Large intestine (tissue), 3 donors: ENCODE results near the gene HPS3. TPM values are rescaled to one million over a fixed set of nuclear protein-coding genes. Genes with fewer than 3 reads are reported as not detected.
"Not testable (repeated sequence)": the region's sequence is repeated elsewhere in the genome, so short reads cannot be mapped to it uniquely, and the experiment has no call there.

Source experiments
- DNase-seq, 2 donors: peaks; one replicate each; pipeline versions ENCODE4 v3.0.0 to v3.0.0-alpha.2; 2013
- H3K27ac ChIP-seq: one replicate; pipeline ENCODE4 v1.5.1; 2013; ENCODE audit warnings: low read length
- H3K27me3 ChIP-seq: 2 replicates; pipeline ENCODE4 v1.6.1; 2013; ENCODE audit warnings: low read length; ENCODE audit not compliant: control insufficient read depth, insufficient read depth
- H3K36me3 ChIP-seq: 2 replicates; pipeline ENCODE4 v1.6.1; 2013; ENCODE audit warnings: low read length; ENCODE audit not compliant: control insufficient read depth, insufficient read depth
- H3K4me1 ChIP-seq: one replicate; pipeline ENCODE4 v1.6.1; 2013; ENCODE audit warnings: low read length; ENCODE audit not compliant: control insufficient read depth, insufficient read depth
- H3K4me3 ChIP-seq: one replicate; pipeline ENCODE4 v1.5.1; 2013; ENCODE audit warnings: low read length
- H3K9me3 ChIP-seq: one replicate; pipeline ENCODE4 v1.6.1; 2013; ENCODE audit warnings: mild to moderate bottlenecking, low read depth, low read length, moderate library complexity; ENCODE audit not compliant: control insufficient read depth
- WGBS: methylation state at CpG from one replicate; pipeline ENCODE4 v1.1.5; 2013; ENCODE audit warnings: low lambda C conversion rate; ENCODE audit not compliant: insufficient coverage; 5-methylcytosine and 5-hydroxymethylcytosine counted together
- polyA plus RNA-seq: library from polyadenylated mRNA; unstranded; fragments of 120-200 nt; gene quantifications from one replicate; pipeline ENCODE4 v1.2.1, GENCODE V29; 2013

The HPS3 gene
- polyA plus RNA-seq, 1 donor = 30.9 TPM

GRCh38 chr3:149090461-149090860, 39.0 kb upstream of the HPS3 start:
- H3K36me3 ChIP-seq = no peaks in the 10 kb centered on the region
- no peak overlapping the region for H3K27ac ChIP-seq
- no peaks in the 10 kb centered on the region for H3K27me3 ChIP-seq
- H3K4me3 ChIP-seq = no peak overlapping the region
- no peak for DNase-seq
- peaks cover 3% of the 10 kb centered on the region for H3K4me1 ChIP-seq
- peaks cover 5% of the 10 kb centered on the region for H3K9me3 ChIP-seq
- WGBS = 100% methylated on average over 1 of the region's 1 CpG

GRCh38 chr3:149090907-149091306, 38.5 kb upstream of the HPS3 start:
- WGBS = 100% methylated on average over 1 of the region's 3 CpGs
- Histone ChIP-seq H3K4me1 (peaks cover 3% of the 10 kb centered on the region), H3K4me3 (no peak overlapping the region), H3K27me3 (no peaks in the 10 kb centered on the region), H3K36me3 (no peaks in the 10 kb centered on the region), H3K27ac (no peak overlapping the region), H3K9me3 (peaks cover 5% of the 10 kb centered on the region)
- no peak for DNase-seq

- no CpG with 5 or more reads among the region's 4 CpGs for WGBS
- Histone ChIP-seq H3K27me3 (no peaks in the 10 kb centered on the region), H3K4me1 (no peaks in the 10 kb centered on the region), H3K4me3 (no peak overlapping the region), H3K36me3 (no peaks in the 10 kb centered on the region), H3K27ac (no peak overlapping the region), H3K9me3 (peaks cover 4% of the 10 kb centered on the region)
- DNase-seq = no peak
Measured at GRCh38 chr3:149091983-149092382, 37.5 kb upstream of the HPS3 start.

DNA sequence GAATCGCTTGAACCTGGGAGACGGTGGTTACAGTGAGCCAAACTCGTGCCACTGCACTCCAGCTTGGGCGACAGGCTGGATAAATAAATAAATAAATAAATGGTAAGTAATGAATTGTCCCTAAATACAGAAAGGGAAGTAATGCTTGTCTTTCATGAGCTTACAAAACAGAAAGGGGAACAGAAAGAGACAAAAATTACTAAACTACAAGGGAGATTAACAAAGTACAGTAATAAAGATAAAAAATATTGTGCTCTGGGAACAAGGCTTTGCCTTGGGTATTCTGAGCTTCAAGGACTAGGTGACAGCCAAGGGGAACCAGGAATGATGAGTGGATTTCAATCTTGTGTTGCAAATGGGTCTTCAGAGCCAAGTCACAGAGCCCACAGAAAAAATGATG, 34.0 kb upstream of the HPS3 start:
- DNase-seq = no peak
- Histone ChIP-seq H3K36me3 (no peaks in the 10 kb centered on the region), H3K4me3 (no peak overlapping the region), H3K27me3 (no peaks in the 10 kb centered on the region), H3K9me3 (peaks cover 4% of the 10 kb centered on the region), H3K27ac (no peak overlapping the region), H3K4me1 (no peaks in the 10 kb centered on the region)
- WGBS = 100% methylated on average over 1 of the region's 4 CpGs

DNA sequence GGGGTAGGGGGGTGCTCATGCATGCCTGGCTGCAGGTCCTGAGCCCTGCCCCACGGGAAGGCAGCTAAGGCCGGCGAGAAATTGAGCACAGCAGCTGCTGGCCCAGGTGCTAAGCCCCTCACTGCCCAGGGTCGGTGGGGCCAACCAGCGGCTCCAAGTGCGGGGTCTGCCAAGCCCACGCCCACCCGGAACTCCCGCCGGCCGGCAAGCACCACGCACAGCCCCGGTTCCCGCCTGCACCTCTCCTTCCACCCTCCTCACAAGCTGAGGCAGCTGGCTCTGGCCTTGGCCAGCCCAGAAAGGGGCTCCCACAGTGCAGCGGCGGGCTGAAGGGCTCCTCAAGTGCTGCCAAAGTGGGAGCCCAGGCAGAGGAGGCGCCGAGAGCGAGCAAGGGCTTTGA, 31.5 kb upstream of the HPS3 start:
- not testable (repeated sequence) for H3K4me3 ChIP-seq, H3K27me3 ChIP-seq, H3K4me1 ChIP-seq, H3K36me3 ChIP-seq, H3K9me3 ChIP-seq, DNase-seq, H3K27ac ChIP-seq
- whole genome bisulfite sequencing = no CpG with 5 or more reads among the region's 19 CpGs

DNA sequence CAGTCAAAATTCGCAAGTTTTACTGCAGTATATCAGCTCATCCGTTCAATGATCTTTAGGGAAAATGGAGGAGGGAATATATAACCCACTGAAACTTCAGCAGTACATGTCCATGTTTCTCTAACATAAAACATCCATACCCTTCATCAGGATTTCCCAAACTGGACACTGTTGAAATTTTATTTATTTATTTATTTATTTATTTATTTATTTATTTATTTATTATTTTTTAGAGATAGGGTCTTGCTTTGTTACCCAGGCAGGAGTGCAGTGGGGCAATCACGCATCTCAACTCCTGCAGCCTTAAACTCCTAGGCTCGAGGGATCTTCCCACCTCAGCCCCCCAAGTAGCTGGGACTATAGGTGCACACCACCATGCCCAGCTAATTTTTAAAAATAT, 28.3 kb upstream of the HPS3 start:
- Histone ChIP-seq H3K27ac (no peak overlapping the region), H3K4me1 (no peaks in the 10 kb centered on the region), H3K36me3 (no peaks in the 10 kb centered on the region), H3K4me3 (no peak overlapping the region), H3K9me3 (peaks cover 7% of the 10 kb centered on the region), H3K27me3 (no peaks in the 10 kb centered on the region)
- DNase-seq = no peak
- 94% methylated on average over 2 of the region's 4 CpGs for WGBS

GRCh38 chr3:149101641-149102040, 27.8 kb upstream of the HPS3 start:
- H3K27ac ChIP-seq = no peak overlapping the region
- H3K27me3 ChIP-seq = no peaks in the 10 kb centered on the region
- no peak for DNase-seq
- peaks cover 7% of the 10 kb centered on the region for H3K9me3 ChIP-seq
- no peak overlapping the region for H3K4me3 ChIP-seq
- no peaks in the 10 kb centered on the region for H3K36me3 ChIP-seq
- H3K4me1 ChIP-seq = no peaks in the 10 kb centered on the region
- 93% methylated on average over 2 of the region's 3 CpGs for WGBS

GRCh38 chr3:149104484-149104883, 25.0 kb upstream of the HPS3 start:
- no peak overlapping the region for H3K27ac ChIP-seq
- no peaks in the 10 kb centered on the region for H3K27me3 ChIP-seq
- no CpG with 5 or more reads among the region's 3 CpGs for WGBS
- H3K9me3 ChIP-seq = peaks cover 7% of the 10 kb centered on the region
- DNase-seq = no peak
- no peaks in the 10 kb centered on the region for H3K36me3 ChIP-seq
- H3K4me3 ChIP-seq = no peak overlapping the region
- no peaks in the 10 kb centered on the region for H3K4me1 ChIP-seq

DNA sequence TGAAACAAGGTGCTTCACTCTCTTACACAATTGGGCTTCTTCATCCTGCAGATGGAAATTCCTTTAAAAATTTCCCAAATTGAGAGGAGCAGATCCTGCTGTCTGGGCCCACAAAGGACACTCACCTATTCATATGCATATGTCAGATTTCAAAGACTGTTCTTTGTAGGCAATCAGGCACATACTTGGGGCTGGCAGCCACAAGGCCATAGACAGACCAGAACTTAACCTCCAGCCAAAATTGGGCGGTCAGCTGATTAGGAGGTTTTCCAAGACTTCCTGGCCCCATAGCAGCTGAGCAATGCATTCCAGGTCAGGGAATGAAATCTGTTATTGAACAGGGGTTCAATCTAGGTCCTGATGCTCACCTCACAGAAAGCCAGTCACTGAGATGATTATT, 15.0 kb upstream of the HPS3 start:
- Histone ChIP-seq H3K4me1 (peaks cover 5% of the 10 kb centered on the region), H3K36me3 (no peaks in the 10 kb centered on the region), H3K27me3 (no peaks in the 10 kb centered on the region), H3K4me3 (no peak overlapping the region), H3K9me3 (peaks cover 1% of the 10 kb centered on the region), H3K27ac (no peak overlapping the region)
- DNase-seq = no peak
- WGBS = no CpG with 5 or more reads among the region's 1 CpG

GRCh38 chr3:149115114-149115513, 14.3 kb upstream of the HPS3 start:
- no peaks in the 10 kb centered on the region for H3K36me3 ChIP-seq
- no peak overlapping the region for H3K4me3 ChIP-seq
- H3K9me3 ChIP-seq = no peaks in the 10 kb centered on the region
- H3K27ac ChIP-seq = no peak overlapping the region
- WGBS = no CpG with 5 or more reads among the region's 5 CpGs
- no peak for DNase-seq
- no peaks in the 10 kb centered on the region for H3K27me3 ChIP-seq
- peaks cover 5% of the 10 kb centered on the region for H3K4me1 ChIP-seq

- Histone ChIP-seq H3K36me3 (no peaks in the 10 kb centered on the region), H3K27ac (no peak overlapping the region), H3K27me3 (no peaks in the 10 kb centered on the region), H3K9me3 (no peaks in the 10 kb centered on the region), H3K4me3 (no peak overlapping the region), H3K4me1 (peaks cover 5% of the 10 kb centered on the region)
- no peak for DNase-seq
- WGBS = 100% methylated on average over 1 of the region's 9 CpGs
Measured at GRCh38 chr3:149118724-149119123, 10.7 kb upstream of the HPS3 start.
